HCEC 1CT (cell line): ENCODE data around the gene SOSTDC1.

Source experiments
- DNase-seq: peaks from one replicate; pipeline ENCODE4 v3.0.0-alpha.2; 2017

The SOSTDC1 gene

DNA sequence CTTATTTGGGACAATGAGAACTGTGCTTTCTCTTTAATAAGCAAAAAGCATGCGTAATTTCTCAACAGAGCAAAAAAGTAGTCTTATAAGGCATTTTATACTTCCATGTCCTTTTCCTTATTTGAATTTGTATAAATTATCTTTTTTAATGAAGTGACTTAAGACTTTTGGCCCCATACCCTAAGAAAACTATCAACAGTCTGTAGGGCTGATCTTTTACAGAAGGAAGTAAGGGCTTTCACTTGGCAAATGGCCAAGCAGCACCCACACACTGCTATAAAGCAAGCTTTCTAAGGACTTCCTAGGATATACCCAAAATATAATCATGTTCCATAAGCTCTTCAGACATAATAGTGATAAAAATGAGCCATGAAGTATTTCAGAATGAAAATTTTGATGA, 47.6 kb downstream of the SOSTDC1 start:
- no peak for DNase-seq

DNA sequence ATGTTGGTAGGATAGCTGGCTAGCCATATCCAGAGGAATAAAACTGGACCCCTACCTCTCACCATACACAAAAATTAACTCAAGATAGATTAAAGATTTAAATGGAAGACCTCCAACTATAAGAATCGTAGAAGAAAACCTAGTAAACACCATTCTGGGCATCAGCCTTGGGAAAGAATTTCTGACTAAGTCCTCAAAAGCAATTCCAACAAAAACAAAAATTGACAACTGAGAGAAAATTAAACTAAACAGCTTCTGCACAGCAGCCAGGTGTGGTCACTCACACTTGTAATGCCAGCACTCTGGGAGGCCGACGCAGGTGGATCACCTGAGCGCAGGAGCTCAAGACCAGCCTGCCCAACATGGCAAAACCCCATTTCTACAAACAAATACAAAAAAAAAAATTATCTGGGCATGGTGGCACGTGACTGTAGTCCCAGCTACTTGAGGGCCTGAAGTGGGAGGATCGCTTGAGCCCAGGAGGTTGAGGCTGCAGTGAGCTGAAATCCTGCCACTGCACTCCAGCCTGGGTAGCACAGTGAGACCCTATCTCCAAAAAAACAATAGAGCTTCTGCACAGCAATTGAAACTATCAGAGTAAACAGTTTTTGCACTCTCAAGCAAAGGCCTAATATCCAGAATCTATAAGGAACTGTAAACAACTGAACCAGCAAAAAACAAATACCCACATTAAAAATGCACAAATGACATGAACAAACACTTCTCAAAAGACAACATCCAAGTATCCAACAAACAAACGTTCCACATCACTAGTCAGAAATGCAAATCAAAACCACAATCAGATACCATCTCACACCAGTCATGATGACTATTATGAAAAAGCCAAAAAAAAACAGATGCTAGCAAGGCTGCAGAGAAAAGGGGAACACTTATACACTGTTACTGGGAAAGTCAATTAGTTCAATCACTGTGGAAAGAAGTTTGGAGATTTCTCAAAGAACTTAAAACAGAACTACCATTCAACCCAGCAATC, 49.0 kb downstream of the SOSTDC1 start:
- peak; percentile 88 for DNase-seq

DNA sequence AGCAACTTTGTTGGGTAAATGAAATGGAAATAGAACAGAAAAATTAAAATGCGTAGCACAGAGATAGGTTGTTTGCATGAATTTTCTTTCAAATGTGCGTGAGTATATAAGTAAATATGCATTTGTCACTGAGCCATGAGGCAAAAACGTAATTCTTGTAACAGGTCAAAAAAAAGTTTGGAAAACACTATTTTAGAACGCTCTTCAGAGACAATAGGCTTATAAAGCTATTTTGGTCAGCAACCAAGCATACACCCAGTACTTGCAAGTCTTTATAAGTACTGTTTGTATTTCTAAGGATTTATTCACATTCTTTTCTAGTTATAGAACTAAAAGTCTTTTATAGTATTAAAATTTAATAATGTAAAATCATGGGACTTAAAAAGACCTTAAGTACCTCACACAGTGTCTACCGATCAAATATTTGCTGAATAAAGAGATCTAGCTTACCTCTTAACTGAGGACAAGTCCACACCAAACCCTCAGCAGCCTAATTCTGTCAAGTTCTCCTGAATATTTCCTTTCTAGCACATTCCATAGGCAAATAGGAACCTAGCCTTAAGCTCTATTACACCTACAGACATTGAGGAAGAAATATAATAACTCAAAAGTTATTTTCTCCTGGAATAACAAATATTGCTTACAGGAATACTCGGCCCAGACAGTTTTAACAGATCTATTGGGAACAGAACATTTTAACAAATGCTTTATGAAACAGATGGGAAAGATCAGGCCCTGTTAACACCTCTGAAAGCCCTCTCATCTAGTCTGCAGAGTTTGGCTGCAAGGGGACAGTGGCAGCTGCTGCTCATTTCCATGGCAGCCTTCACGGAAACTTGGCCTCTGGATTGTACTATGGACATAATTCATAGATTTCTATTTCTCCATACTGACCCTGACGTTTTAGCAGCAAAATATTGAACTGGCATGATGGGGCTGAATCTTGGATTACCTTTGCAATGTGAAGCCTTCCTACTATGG, 53.0 kb downstream of the SOSTDC1 start:
- DNase-seq, result peak; percentile 26
